Activated naive CD4-positive, alpha-beta T cell treated with anti-CD3 and anti-CD28 coated beads, Interleukin-2, amount 10 ng/mL, durations not matched to agents 7 days and 5 days (primary cell): ENCODE measurements around the gene DDX42.

Experiments
- CTCF ChIA-PET: fragments of 350-600 bp; sonication (Branson Sonifier 250); formaldehyde crosslinking; loops from one replicate; lab custom pipeline; 2021; ENCODE audit warnings: antibody characterized with exemption; lab: Charles Lee
- DNase-seq: peaks from one replicate; pipeline ENCODE4 v3.0.0-alpha.2; 2020
- H3K27ac Mint-ChIP-seq: one replicate; pipeline ENCODE4 v1.8.0; 2021; ENCODE audit warnings: mild to moderate bottlenecking, moderate library complexity, mixed read lengths
- H3K27me3 Mint-ChIP-seq: one replicate; pipeline ENCODE4 v1.8.0; 2021; ENCODE audit warnings: mild to moderate bottlenecking, mixed read lengths
- H3K36me3 Mint-ChIP-seq: one replicate; pipeline ENCODE4 v1.8.0; 2021; ENCODE audit warnings: mixed read lengths
- H3K4me1 Mint-ChIP-seq: one replicate; pipeline ENCODE4 v1.8.0; 2021; ENCODE audit warnings: mixed read lengths
- H3K4me3 Mint-ChIP-seq: one replicate; pipeline ENCODE4 v1.8.0; 2021; ENCODE audit warnings: mild to moderate bottlenecking, moderate library complexity, mixed read lengths
- H3K9me3 Mint-ChIP-seq: one replicate; pipeline ENCODE4 v1.8.0; 2021; ENCODE audit warnings: mixed read lengths

The DDX42 gene

DNA sequence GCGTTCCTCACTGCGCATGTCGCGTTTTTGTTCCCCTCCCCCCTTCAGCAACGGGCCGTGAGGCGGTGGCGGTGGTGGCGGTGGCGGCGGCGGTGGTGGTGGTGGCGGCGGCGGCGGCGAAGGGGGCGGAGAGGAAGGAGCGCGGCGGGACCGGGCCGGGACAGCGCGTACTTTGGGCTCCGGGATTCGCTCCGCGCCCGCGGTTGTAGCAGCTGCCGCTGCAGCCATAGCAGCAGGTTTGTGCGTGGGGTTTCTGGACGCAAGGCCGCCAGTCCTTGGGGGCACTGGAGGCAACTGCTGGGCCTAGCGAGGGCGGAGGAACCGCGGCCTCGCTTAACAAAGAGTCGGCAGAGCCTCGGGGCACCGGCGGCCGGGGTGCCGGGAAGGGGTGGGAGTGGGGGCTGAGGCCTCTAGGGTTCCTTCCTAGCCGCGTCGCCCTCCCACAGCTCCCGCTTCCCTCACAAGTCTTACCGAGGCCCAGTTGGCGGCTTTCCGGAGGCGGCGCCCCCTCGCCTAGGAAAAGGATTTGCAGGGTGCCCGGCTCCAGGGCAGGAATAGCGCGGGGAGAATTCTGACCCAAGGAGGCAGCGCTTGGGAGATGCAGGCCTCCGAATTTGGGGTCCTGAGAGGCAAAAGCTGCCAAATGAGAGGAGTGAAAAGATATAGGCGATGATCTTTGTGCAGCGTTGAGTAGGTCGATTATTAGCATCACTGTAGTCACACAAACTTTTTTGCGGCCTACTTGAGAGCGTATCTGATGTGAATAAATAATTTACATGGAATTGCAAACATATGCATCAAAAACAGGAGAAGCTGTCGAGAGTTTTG, at the start of gene DDX42:
Gene DDX42, plus strand, starts transcription at position 30 of the 828 bp plus-strand sequence. CDS start 12,880 bp downstream, outside the sequence.
- H3K4me1 Mint-ChIP-seq: peaks cover 56% of the 10 kb centered on the region
- peaks cover 33% of the 10 kb centered on the region for H3K36me3 Mint-ChIP-seq
- H3K4me3 Mint-ChIP-seq: peak within 1 kb of the TSS; percentile 95
- CTCF ChIA-PET: interaction anchor here (0.6 to 2.1 kb wide), 9 partner anchors 8 to 349 kb away, joined by 3 to 8 read pairs (median 3); no protein-coding TSS in a partner anchor
- H3K9me3 Mint-ChIP-seq: no peaks in the 10 kb centered on the region
- peak; percentile 92 for DNase-seq
- peak within 1 kb of the TSS; percentile 100 for H3K27ac Mint-ChIP-seq
- H3K27me3 Mint-ChIP-seq: no peaks in the 10 kb centered on the region

GRCh38 chr17:63735691-63736090, 38.3 kb upstream of the DDX42 start:
- no peaks in the 10 kb centered on the region for H3K27me3 Mint-ChIP-seq
- CTCF ChIA-PET: interaction anchor here (1.0 to 1.5 kb wide), 3 partner anchors 25 to 33 kb away, joined by 3 to 4 read pairs (median 3); no protein-coding TSS in a partner anchor
- no peaks in the 10 kb centered on the region for H3K9me3 Mint-ChIP-seq
- no peak overlapping the region for H3K4me3 Mint-ChIP-seq
- no peak overlapping the region for H3K27ac Mint-ChIP-seq
- peaks cover 20% of the 10 kb centered on the region for H3K4me1 Mint-ChIP-seq
- no peak for DNase-seq
- peaks cover 8% of the 10 kb centered on the region for H3K36me3 Mint-ChIP-seq

GRCh38 chr17:63740464-63741142, 33.4 kb upstream of the DDX42 start:
- peaks cover 34% of the 10 kb centered on the region for H3K4me1 Mint-ChIP-seq
- no peaks in the 10 kb centered on the region for H3K27me3 Mint-ChIP-seq
- peaks cover 9% of the 10 kb centered on the region for H3K36me3 Mint-ChIP-seq
- no peak for DNase-seq
- peak overlapping the region; percentile 93 for H3K27ac Mint-ChIP-seq
- CTCF ChIA-PET: no interaction called here
- peak overlapping the region; percentile 91 for H3K4me3 Mint-ChIP-seq
- H3K9me3 Mint-ChIP-seq: no peaks in the 10 kb centered on the region

- CTCF ChIA-PET: no interaction called here
- Mint-ChIP-seq H3K27me3 (no peaks in the 10 kb centered on the region), H3K36me3 (peaks cover 14% of the 10 kb centered on the region), H3K4me1 (peaks cover 34% of the 10 kb centered on the region), H3K4me3 (peak overlapping the region; percentile 91), H3K9me3 (no peaks in the 10 kb centered on the region), H3K27ac (peak overlapping the region; percentile 93)
- DNase-seq: no peak
Observed at GRCh38 chr17:63741143-63741407, 32.9 kb upstream of the DDX42 start.

DNA sequence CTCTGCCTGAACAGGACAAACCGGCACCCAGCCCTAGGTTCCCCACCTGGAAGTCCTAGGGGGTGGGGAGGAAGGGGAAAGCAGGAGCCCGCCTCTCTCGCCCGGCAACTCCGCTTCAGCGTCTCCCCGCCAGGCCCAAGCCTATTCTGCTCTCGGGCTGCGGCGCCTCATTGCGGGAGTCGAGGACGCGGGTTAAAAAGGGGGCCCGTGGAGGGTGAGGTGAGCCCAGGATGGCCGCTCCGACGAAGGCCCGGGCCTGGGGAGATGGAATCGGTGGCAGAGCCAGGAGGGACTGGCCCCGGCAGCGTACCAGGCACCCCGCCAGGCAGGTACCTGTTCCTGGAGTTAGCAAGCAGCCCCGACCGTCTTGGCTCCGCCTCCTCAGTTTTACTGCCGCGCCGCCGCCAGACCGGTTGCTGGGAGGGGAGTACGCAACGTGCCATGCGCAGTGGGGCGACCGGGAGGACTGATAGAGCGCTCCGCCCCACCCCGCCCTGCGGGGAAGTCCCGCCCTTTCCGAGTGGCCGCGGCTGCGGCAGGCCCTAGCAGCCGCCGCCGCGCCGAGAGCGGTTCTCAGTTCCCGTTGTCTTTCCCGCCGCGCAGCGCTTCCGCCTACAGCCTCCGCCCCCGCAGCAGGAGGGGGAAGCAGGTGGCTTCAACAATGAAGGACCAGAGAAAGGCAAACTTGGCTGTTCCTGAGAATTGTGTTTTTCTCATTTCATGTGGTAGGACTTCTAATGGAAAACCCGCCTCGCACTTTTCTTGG, 32.4 kb upstream of the DDX42 start, which contains the start of gene STRADA:
Gene STRADA, minus strand, starts transcription at position 392 of the 766 bp plus-strand sequence. CDS start 13,430 bp downstream, outside the sequence.
- Mint-ChIP-seq H3K4me3 (peak within 1 kb of the TSS; percentile 91), H3K4me1 (peaks cover 34% of the 10 kb centered on the region), H3K9me3 (no peaks in the 10 kb centered on the region), H3K27me3 (no peaks in the 10 kb centered on the region), H3K27ac (peak within 1 kb of the TSS; percentile 93), H3K36me3 (peaks cover 16% of the 10 kb centered on the region)
- peak; percentile 100 for DNase-seq
- CTCF ChIA-PET: interaction anchor here (0.8 to 1.4 kb wide), 2 partner anchors 25 to 92 kb away, joined by 3 to 8 read pairs; no protein-coding TSS in a partner anchor

GRCh38 chr17:63751806-63752205, 22.2 kb upstream of the DDX42 start:
- Mint-ChIP-seq H3K4me1 (peaks cover 21% of the 10 kb centered on the region), H3K36me3 (peaks cover 47% of the 10 kb centered on the region), H3K27ac (peak overlapping the region; percentile 71), H3K4me3 (peak overlapping the region; percentile 6), H3K9me3 (no peaks in the 10 kb centered on the region), H3K27me3 (no peaks in the 10 kb centered on the region)
- CTCF ChIA-PET: no interaction called here
- peak; percentile 52 for DNase-seq

DNA sequence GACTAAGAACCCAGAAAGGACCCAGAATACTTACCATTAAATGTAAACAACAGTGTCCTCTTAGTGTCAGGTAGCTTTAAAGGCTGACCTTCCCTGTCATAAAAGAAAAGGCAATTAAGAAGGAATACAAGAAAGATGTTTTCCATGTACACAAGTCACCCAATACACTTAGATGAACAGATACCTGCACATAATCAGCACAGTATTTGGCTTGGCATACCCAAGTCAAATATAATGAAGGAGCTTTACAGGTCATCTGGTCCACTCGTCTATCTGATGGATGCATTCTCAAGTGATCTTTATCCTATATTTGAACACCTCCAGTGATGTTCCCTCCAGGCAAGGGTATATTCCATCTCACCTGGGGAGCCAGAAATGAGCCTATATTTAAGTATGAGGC, 21.3 kb upstream of the DDX42 start:
- CTCF ChIA-PET: interaction anchor here (1.1 kb wide), 1 partner anchor 21 kb away, joined by 3 read pairs; the partner anchor contains the start of genes CCDC47 and DDX42
- Mint-ChIP-seq H3K27ac (no peak overlapping the region), H3K4me3 (no peak overlapping the region), H3K36me3 (peaks cover 47% of the 10 kb centered on the region), H3K27me3 (no peaks in the 10 kb centered on the region), H3K9me3 (no peaks in the 10 kb centered on the region), H3K4me1 (peaks cover 20% of the 10 kb centered on the region)
- no peak for DNase-seq

GRCh38 chr17:63753215-63753614, 20.8 kb upstream of the DDX42 start:
- no peak for DNase-seq
- peaks cover 52% of the 10 kb centered on the region for H3K36me3 Mint-ChIP-seq
- H3K4me3 Mint-ChIP-seq: no peak overlapping the region
- CTCF ChIA-PET: interaction anchor here (1.1 kb wide), 1 partner anchor 20 kb away, joined by 3 read pairs; the partner anchor contains the start of genes CCDC47 and DDX42
- peak overlapping the region; percentile 17 for H3K27ac Mint-ChIP-seq
- H3K9me3 Mint-ChIP-seq: no peaks in the 10 kb centered on the region
- H3K4me1 Mint-ChIP-seq: peaks cover 20% of the 10 kb centered on the region
- H3K27me3 Mint-ChIP-seq: no peaks in the 10 kb centered on the region

- CTCF ChIA-PET: no interaction called here
- peaks cover 51% of the 10 kb centered on the region for H3K36me3 Mint-ChIP-seq
- H3K4me1 Mint-ChIP-seq: peaks cover 20% of the 10 kb centered on the region
- H3K9me3 Mint-ChIP-seq: no peaks in the 10 kb centered on the region
- no peaks in the 10 kb centered on the region for H3K27me3 Mint-ChIP-seq
- H3K27ac Mint-ChIP-seq: no peak overlapping the region
- no peak overlapping the region for H3K4me3 Mint-ChIP-seq
- no peak for DNase-seq
Observed at GRCh38 chr17:63754046-63754445, 19.9 kb upstream of the DDX42 start.

DNA sequence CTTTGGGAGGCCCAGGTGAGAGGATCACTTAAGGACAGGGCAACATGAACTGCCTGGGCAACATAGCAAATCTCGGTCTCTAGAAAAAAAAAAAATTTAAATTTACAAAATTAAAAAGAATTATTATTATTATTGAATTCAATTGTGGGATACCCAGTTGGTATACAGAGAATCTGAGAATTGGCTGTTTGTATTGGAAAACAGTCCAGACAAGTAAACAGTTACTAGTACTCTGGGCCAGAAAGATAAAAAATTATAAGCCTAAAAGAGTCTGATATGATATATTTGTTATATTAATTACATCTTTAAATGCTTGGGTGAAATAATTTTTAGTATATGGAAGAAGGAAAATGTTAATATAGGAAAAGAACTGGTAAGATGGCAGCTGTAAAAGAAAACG, 15.5 kb upstream of the DDX42 start:
- DNase-seq: no peak
- Mint-ChIP-seq H3K36me3 (peaks cover 41% of the 10 kb centered on the region), H3K4me3 (no peak overlapping the region), H3K27me3 (no peaks in the 10 kb centered on the region), H3K9me3 (no peaks in the 10 kb centered on the region), H3K4me1 (peaks cover 4% of the 10 kb centered on the region), H3K27ac (no peak overlapping the region)
- CTCF ChIA-PET: no interaction called here

DNA sequence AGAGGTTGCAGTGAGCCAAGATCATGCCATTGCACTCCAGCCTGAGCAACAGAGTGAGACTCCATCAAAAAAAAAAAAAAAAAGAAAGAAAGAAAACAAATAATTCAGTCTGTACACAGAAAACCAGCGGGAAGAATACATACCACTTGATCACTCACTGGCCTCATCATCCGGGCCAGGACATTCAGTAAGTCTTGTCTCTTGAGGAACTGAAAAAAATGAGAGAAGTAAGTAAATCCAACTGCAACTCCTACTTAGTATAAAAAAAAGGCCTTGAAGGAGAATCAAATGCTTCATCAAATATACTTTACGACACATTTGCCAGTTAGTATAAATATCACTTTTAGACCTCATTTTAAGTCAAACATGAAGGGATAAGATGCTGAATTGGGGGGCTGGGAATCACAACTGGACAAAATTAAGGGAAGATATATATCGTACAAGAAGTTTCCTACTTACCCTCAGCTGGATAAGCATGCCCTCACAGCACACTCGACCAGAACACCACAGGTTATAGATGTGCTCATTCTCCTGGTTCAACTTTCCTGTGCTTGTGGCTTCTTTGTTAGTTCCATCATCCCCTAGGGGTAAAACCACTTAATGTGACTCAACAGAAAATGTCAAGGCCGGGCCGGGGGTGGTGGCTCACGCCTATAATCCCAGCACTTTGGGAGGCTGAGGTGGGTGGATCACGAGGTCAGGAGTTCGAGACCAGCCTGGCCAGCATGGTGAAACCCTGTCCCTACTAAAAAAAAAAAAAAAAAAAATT, 13.0 kb upstream of the DDX42 start:
- H3K4me1 Mint-ChIP-seq: peaks cover 7% of the 10 kb centered on the region
- H3K27ac Mint-ChIP-seq: peak overlapping the region; percentile 19
- H3K9me3 Mint-ChIP-seq: no peaks in the 10 kb centered on the region
- no peaks in the 10 kb centered on the region for H3K27me3 Mint-ChIP-seq
- peaks cover 47% of the 10 kb centered on the region for H3K36me3 Mint-ChIP-seq
- CTCF ChIA-PET: no interaction called here
- no peak for DNase-seq
- no peak overlapping the region for H3K4me3 Mint-ChIP-seq

DNA sequence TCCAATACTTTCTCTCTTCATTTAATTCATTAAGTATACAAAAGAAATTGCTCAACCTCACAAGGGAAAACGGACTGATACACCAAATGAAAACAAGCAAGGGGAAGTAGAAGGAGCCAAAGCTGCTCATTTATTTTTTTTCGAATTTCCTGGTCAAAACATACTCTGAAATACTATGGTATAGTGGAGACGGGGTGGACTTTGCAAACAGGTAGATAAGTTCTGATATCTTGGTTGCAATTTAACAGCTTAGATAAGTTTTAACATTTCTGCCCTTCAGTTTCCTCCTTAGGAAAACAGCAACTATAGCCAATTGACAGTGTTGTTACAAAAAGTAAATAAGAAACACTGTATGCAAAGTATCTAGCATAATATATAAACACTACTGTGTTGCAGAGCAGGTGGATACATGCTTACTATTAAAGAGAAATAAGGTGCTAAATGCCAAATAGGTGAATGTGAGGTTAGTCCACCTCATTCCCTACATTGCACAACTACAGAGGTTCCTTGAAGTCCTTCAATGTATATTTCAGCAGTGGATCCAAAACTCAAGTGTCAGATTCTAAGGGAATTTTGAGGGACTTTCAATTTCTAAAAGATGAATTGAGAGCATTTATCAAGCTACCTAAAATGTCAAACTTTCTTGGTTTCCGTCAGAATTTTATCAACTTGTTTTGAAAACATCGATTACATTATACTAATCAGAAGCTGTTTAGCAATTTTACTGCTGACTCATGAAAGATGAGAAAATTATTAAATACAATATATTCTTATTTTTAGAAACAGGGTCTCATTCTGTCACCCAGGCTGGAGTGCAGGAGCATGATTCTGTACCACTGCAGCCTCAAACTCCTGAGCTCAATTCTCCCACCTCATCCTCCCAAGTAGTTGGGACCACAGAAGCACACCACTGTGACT, 11.6 kb upstream of the DDX42 start:
- no peak overlapping the region for H3K4me3 Mint-ChIP-seq
- H3K4me1 Mint-ChIP-seq: peaks cover 14% of the 10 kb centered on the region
- peaks cover 44% of the 10 kb centered on the region for H3K36me3 Mint-ChIP-seq

More for the DNA sequence above, 11.6 kb upstream of the DDX42 start:
- no peaks in the 10 kb centered on the region for H3K27me3 Mint-ChIP-seq
- no peak for DNase-seq
- no peak overlapping the region for H3K27ac Mint-ChIP-seq
- H3K9me3 Mint-ChIP-seq: no peaks in the 10 kb centered on the region
- CTCF ChIA-PET: interaction anchor here (0.6 kb wide), 1 partner anchor 72 kb away, joined by 3 read pairs; no protein-coding TSS in a partner anchor
